Measurements from ENCODE around the gene CC2D2B. TPM values are rescaled to one million over a fixed set of nuclear protein-coding genes. Genes with fewer than 3 reads are reported as not detected.
A peak's percentile ranks its signal among the peaks of the same experiment; 100 is the strongest.

Gene CC2D2B
- total RNA-seq, 1 experiment from 2014 or later, result not detected

GRCh38 chr10:96043033-96043892, 135.5 kb downstream of the CC2D2B start, which contains the start of gene CCNJ:
CCNJ (plus strand) TSS chr10:96043583; CDS start chr10:96044394, 811 bp downstream.
- H3K27ac ChIP-seq (ENCODE audit: low read depth, low read length, poor library complexity, severe bottlenecking), result peak within 1 kb of the TSS; percentile 94
- H3K4me1 ChIP-seq (ENCODE audit: insufficient read depth, low read length, poor library complexity, severe bottlenecking), result peaks cover 18% of the 10 kb centered on the region
- H3K27me3 ChIP-seq (replicated peaks; ENCODE audit: insufficient read depth, low read depth, low read length, poor library complexity), result peaks cover 2% of the 10 kb centered on the region
- no TSS peak for BruUV-seq (replicated peaks)
- ChIA-PET POLR2A (ENCODE audit: low non-redundant PET) (interaction anchor here (0.5 kb wide), 1 partner anchor 22 kb away, joined by 4 read pairs; no protein-coding TSS in a partner anchor), CTCF (no interaction called here)
- no peak for TF ChIP-seq EZH2 (IDR thresholded peaks at IDR 0.05; ENCODE audit: borderline replicate concordance, low read depth, low read length, poor library complexity, severe bottlenecking)
- no peak for TF ChIP-seq CTCF (conservative IDR thresholded peaks at IDR 0.05; ENCODE audit: low read depth, low read length)
- DNase-seq (ENCODE audit: low spot score), result peak; percentile 91
- peak within 1 kb of the TSS; percentile 89 for H3K4me3 ChIP-seq (ENCODE audit: low read depth, low read length, poor library complexity, severe bottlenecking)
- H3K9me3 ChIP-seq (ENCODE audit: low read depth, low read length, poor library complexity, severe bottlenecking), result no peaks in the 10 kb centered on the region
- no peaks in the 10 kb centered on the region for H3K36me3 ChIP-seq (ENCODE audit: insufficient read depth, low read length, poor library complexity, severe bottlenecking)
- intact Hi-C loops (cut with micrococcal nuclease; ENCODE audit: unreplicated experiment), result no loop called here

GRCh38 chr10:96043893-96044715, 136.3 kb downstream of the CC2D2B start:
- POLR2A ChIA-PET (ENCODE audit: low non-redundant PET), result interaction anchor here (0.9 kb wide), 1 partner anchor 86 kb away, joined by 3 read pairs; the partner anchor contains the start of gene ZNF518A
- Histone ChIP-seq H3K4me3 (ENCODE audit: low read depth, low read length, poor library complexity, severe bottlenecking) (peak overlapping the region; percentile 89), H3K4me1 (ENCODE audit: insufficient read depth, low read length, poor library complexity, severe bottlenecking) (peaks cover 18% of the 10 kb centered on the region), H3K27ac (ENCODE audit: low read depth, low read length, poor library complexity, severe bottlenecking) (peak overlapping the region; percentile 94), H3K36me3 (ENCODE audit: insufficient read depth, low read length, poor library complexity, severe bottlenecking) (peaks cover 6% of the 10 kb centered on the region), H3K27me3 (replicated peaks; ENCODE audit: insufficient read depth, low read depth, low read length, poor library complexity) (no peaks in the 10 kb centered on the region), H3K9me3 (ENCODE audit: low read depth, low read length, poor library complexity, severe bottlenecking) (no peaks in the 10 kb centered on the region)
- TF ChIP-seq CTCF (conservative IDR thresholded peaks at IDR 0.05; ENCODE audit: low read depth, low read length), result no peak
- TF ChIP-seq EZH2 (IDR thresholded peaks at IDR 0.05; ENCODE audit: borderline replicate concordance, low read depth, low read length, poor library complexity, severe bottlenecking), result no peak
- CTCF ChIA-PET, result interaction anchor here (0.9 kb wide), 1 partner anchor 351 kb away, joined by 4 read pairs; the partner anchor contains the start of gene TCTN3
- no TSS peak for BruUV-seq (replicated peaks)
- peak; percentile 53 for DNase-seq (ENCODE audit: low spot score)
- intact Hi-C loops (cut with micrococcal nuclease; ENCODE audit: unreplicated experiment), result no loop called here

GRCh38 chr10:96044736-96045135, 137.0 kb downstream of the CC2D2B start:
- intact Hi-C loops (cut with micrococcal nuclease; ENCODE audit: unreplicated experiment), result no loop called here
- TSS peak; percentile 37 for BruUV-seq (replicated peaks)
- Histone ChIP-seq H3K36me3 (ENCODE audit: insufficient read depth, low read length, poor library complexity, severe bottlenecking) (peaks cover 6% of the 10 kb centered on the region), H3K4me3 (ENCODE audit: low read depth, low read length, poor library complexity, severe bottlenecking) (peak overlapping the region; percentile 89), H3K27me3 (replicated peaks; ENCODE audit: insufficient read depth, low read depth, low read length, poor library complexity) (no peaks in the 10 kb centered on the region), H3K9me3 (ENCODE audit: low read depth, low read length, poor library complexity, severe bottlenecking) (no peaks in the 10 kb centered on the region), H3K4me1 (ENCODE audit: insufficient read depth, low read length, poor library complexity, severe bottlenecking) (peaks cover 18% of the 10 kb centered on the region), H3K27ac (ENCODE audit: low read depth, low read length, poor library complexity, severe bottlenecking) (peak overlapping the region; percentile 94)
- TF ChIP-seq EZH2 (IDR thresholded peaks at IDR 0.05; ENCODE audit: borderline replicate concordance, low read depth, low read length, poor library complexity, severe bottlenecking) (no peak), CTCF (conservative IDR thresholded peaks at IDR 0.05; ENCODE audit: low read depth, low read length) (no peak)
- ChIA-PET POLR2A (ENCODE audit: low non-redundant PET) (interaction anchor here (0.9 kb wide), 1 partner anchor 86 kb away, joined by 3 read pairs; the partner anchor contains the start of gene ZNF518A), CTCF (interaction anchor here (0.9 kb wide), 1 partner anchor 351 kb away, joined by 4 read pairs; the partner anchor contains the start of gene TCTN3)
- DNase-seq (ENCODE audit: low spot score), result peak; percentile 18
